Trophoblast cell (in vitro differentiated cells and primary cell): ENCODE measurements around the gene PYGL.

Experiments used
- DNase-seq, 2 donors: peaks; one replicate each; pipeline ENCODE4 v3.0.0-alpha.2; 2016
- H2AFZ ChIP-seq: 2 replicates; pipeline ENCODE4 v1.6.1; 2013; ENCODE audit warnings: low read length, moderate library complexity, mild to moderate bottlenecking; ENCODE audit not compliant: insufficient read depth, poor library complexity
- H2AK5ac ChIP-seq: 2 replicates; pipeline ENCODE4 v1.6.1; 2013; ENCODE audit warnings: mild to moderate bottlenecking, low read length
- H2BK120ac ChIP-seq: 2 replicates; pipeline ENCODE4 v1.6.1; 2013; ENCODE audit warnings: low read length, mild to moderate bottlenecking, moderate library complexity; ENCODE audit not compliant: insufficient read depth, poor library complexity
- H2BK12ac ChIP-seq: 2 replicates; pipeline ENCODE4 v1.6.1; 2013; ENCODE audit warnings: mild to moderate bottlenecking, low read length, moderate library complexity
- H2BK5ac ChIP-seq: 2 replicates; pipeline ENCODE4 v1.6.1; 2013; ENCODE audit warnings: low read length, low read depth, moderate library complexity, mild to moderate bottlenecking; ENCODE audit not compliant: poor library complexity
- H3K14ac ChIP-seq: 2 replicates; pipeline ENCODE4 v1.6.1; 2013; ENCODE audit warnings: mild to moderate bottlenecking, low read length
- H3K18ac ChIP-seq: 2 replicates; pipeline ENCODE4 v1.6.1; 2013; ENCODE audit warnings: mild to moderate bottlenecking, low read length
- H3K23ac ChIP-seq: 2 replicates; pipeline ENCODE4 v1.6.1; 2013; ENCODE audit warnings: low read length
- H3K27ac ChIP-seq: 2 replicates; pipeline ENCODE4 v1.5.1; 2013; ENCODE audit warnings: low read depth, mild to moderate bottlenecking, inconsistent platforms, low read length, moderate library complexity
- H3K27me3 ChIP-seq: 2 replicates; pipeline ENCODE4 v1.6.1; 2013; ENCODE audit warnings: inconsistent platforms, mild to moderate bottlenecking, low read length, moderate library complexity; ENCODE audit not compliant: insufficient read depth
- H3K36me3 ChIP-seq, 2 experiments: 1 replicate in 1 of 2; 2 replicates in 1 of 2; pipeline ENCODE4 v1.6.1; 2013; ENCODE audit warnings: low read length in 2 of 2, mild to moderate bottlenecking in 2 of 2, moderate library complexity in 1 of 2; ENCODE audit not compliant: insufficient read depth in 2 of 2, control insufficient read depth in 1 of 2
- H3K4ac ChIP-seq: 2 replicates; pipeline ENCODE4 v1.6.1; 2013; ENCODE audit warnings: low read depth, mild to moderate bottlenecking, low read length, moderate library complexity
- H3K4me1 ChIP-seq, 2 experiments: 1 replicate in 1 of 2; 2 replicates in 1 of 2; pipeline ENCODE4 v1.6.1; 2013; ENCODE audit warnings: low read length in 2 of 2, mild to moderate bottlenecking in 2 of 2, moderate library complexity in 1 of 2; ENCODE audit not compliant: insufficient read depth in 2 of 2, control insufficient read depth in 1 of 2
- H3K4me2 ChIP-seq: 2 replicates; pipeline ENCODE4 v1.6.1; 2013; ENCODE audit warnings: inconsistent platforms, mild to moderate bottlenecking, low read length, moderate library complexity
- H3K4me3 ChIP-seq: 2 replicates; pipeline ENCODE4 v1.5.1; 2013; ENCODE audit warnings: mild to moderate bottlenecking, low read depth, low read length, inconsistent platforms
- H3K79me1 ChIP-seq: one replicate; pipeline ENCODE4 v1.6.1; 2013; ENCODE audit warnings: low read length
- H3K79me2 ChIP-seq: 2 replicates; pipeline ENCODE4 v1.6.1; 2013; ENCODE audit warnings: low read length, mild to moderate bottlenecking; ENCODE audit not compliant: control insufficient read depth, insufficient read depth, poor library complexity
- H3K9ac ChIP-seq: 2 replicates; pipeline ENCODE4 v1.6.1; 2013; ENCODE audit warnings: mild to moderate bottlenecking, low read length
- H3K9me3 ChIP-seq: 2 replicates; pipeline ENCODE4 v1.6.1; 2013; ENCODE audit warnings: low read depth, mild to moderate bottlenecking, control low read depth, inconsistent platforms, low read length; ENCODE audit not compliant: insufficient read depth
- H4K12ac ChIP-seq: 2 replicates; pipeline ENCODE4 v1.6.1; 2013; ENCODE audit warnings: low read depth, mild to moderate bottlenecking, low read length, moderate library complexity
- H4K8ac ChIP-seq: 2 replicates; pipeline ENCODE4 v1.6.1; 2013; ENCODE audit warnings: low read depth, mild to moderate bottlenecking, low read length, moderate library complexity
- H4K91ac ChIP-seq: one replicate; pipeline ENCODE4 v1.6.1; 2013; ENCODE audit warnings: low read depth, mild to moderate bottlenecking, low read length, moderate library complexity
- WGBS: extraction: QIAGEN DNeasy Blood & Tissue Kit; methylation state at CpG from one replicate; pipeline ENCODE4 v1.1.7; 2013; ENCODE audit warnings: missing lambda C conversion rate; ENCODE audit not compliant: insufficient read length, insufficient coverage; ENCODE audit errors: extremely low coverage; 5-methylcytosine and 5-hydroxymethylcytosine counted together

Gene PYGL

GRCh38 chr14:50862036-50862570, 82.2 kb downstream of the PYGL start:
- no peak overlapping the region for H3K4ac ChIP-seq
- no peaks in the 10 kb centered on the region for H3K9me3 ChIP-seq
- no peaks in the 10 kb centered on the region for H3K79me1 ChIP-seq
- no peak overlapping the region for H2BK5ac ChIP-seq
- no peaks in the 10 kb centered on the region for H3K27me3 ChIP-seq
- H3K27ac ChIP-seq = no peak overlapping the region
- no peak overlapping the region for H3K4me3 ChIP-seq
- H4K91ac ChIP-seq = no peak overlapping the region
- H4K8ac ChIP-seq = no peak overlapping the region
- H3K4me2 ChIP-seq = no peak overlapping the region
- no peak overlapping the region for H3K23ac ChIP-seq
- no peaks in the 10 kb centered on the region for H3K79me2 ChIP-seq
- H3K36me3 ChIP-seq = no peaks in the 10 kb centered on the region
- peaks cover 7 to 9% of the 10 kb centered on the region in 2 experiments for H3K4me1 ChIP-seq
- no peak overlapping the region for H3K18ac ChIP-seq
- no peak overlapping the region for H3K9ac ChIP-seq
- H2BK12ac ChIP-seq = no peak overlapping the region
- WGBS = no CpG with 5 or more reads among the region's 4 CpGs
- H3K14ac ChIP-seq = no peak overlapping the region
- no peak for DNase-seq
- no peak overlapping the region for H4K12ac ChIP-seq
- H2BK120ac ChIP-seq = no peak overlapping the region
- H2AFZ ChIP-seq = no peak overlapping the region
- H2AK5ac ChIP-seq = no peak overlapping the region

- WGBS = no CpG with 5 or more reads among the region's 6 CpGs
- Histone ChIP-seq H3K4me3 (no peak overlapping the region), H2AFZ (no peak overlapping the region), H3K79me1 (no peaks in the 10 kb centered on the region), H2AK5ac (no peak overlapping the region), H3K18ac (no peak overlapping the region), H3K9ac (no peak overlapping the region), H3K9me3 (no peaks in the 10 kb centered on the region), H4K12ac (no peak overlapping the region), H3K4ac (no peak overlapping the region), H3K4me2 (no peak overlapping the region), H3K36me3 (no peaks in the 10 kb centered on the region), H4K8ac (no peak overlapping the region), H2BK120ac (no peak overlapping the region), H3K79me2 (no peaks in the 10 kb centered on the region), H2BK12ac (no peak overlapping the region), H3K27me3 (no peaks in the 10 kb centered on the region), H4K91ac (no peak overlapping the region), H3K4me1 (peaks cover 7 to 9% of the 10 kb centered on the region in 2 experiments), H3K27ac (no peak overlapping the region), H3K23ac (no peak overlapping the region), H3K14ac (no peak overlapping the region), H2BK5ac (no peak overlapping the region)
- peak; percentile 81 to 92 for DNase-seq
Observed at GRCh38 chr14:50860478-50861086, 83.7 kb downstream of the PYGL start.

GRCh38 chr14:50859296-50859624, 85.0 kb downstream of the PYGL start:
- H2AK5ac ChIP-seq = no peak overlapping the region
- H2BK12ac ChIP-seq = no peak overlapping the region
- no peak overlapping the region for H3K18ac ChIP-seq
- no peak overlapping the region for H3K4me3 ChIP-seq
- no peak overlapping the region for H3K4me2 ChIP-seq
- no peak overlapping the region for H3K14ac ChIP-seq
- no peak overlapping the region for H2BK120ac ChIP-seq
- WGBS = no CpG with 5 or more reads among the region's 1 CpG
- no peak overlapping the region for H3K4ac ChIP-seq
- H3K23ac ChIP-seq = no peak overlapping the region
- no peak overlapping the region for H4K12ac ChIP-seq
- H3K27ac ChIP-seq = no peak overlapping the region
- H4K8ac ChIP-seq = no peak overlapping the region
- no peaks in the 10 kb centered on the region for H3K79me1 ChIP-seq
- H3K9me3 ChIP-seq = no peaks in the 10 kb centered on the region
- no peaks in the 10 kb centered on the region for H3K79me2 ChIP-seq
- no peak overlapping the region for H2BK5ac ChIP-seq
- peaks cover 7 to 9% of the 10 kb centered on the region in 2 experiments for H3K4me1 ChIP-seq
- H3K9ac ChIP-seq = no peak overlapping the region
- H3K36me3 ChIP-seq = no peaks in the 10 kb centered on the region
- H4K91ac ChIP-seq = no peak overlapping the region
- H2AFZ ChIP-seq = no peak overlapping the region
- no peak for DNase-seq
- no peaks in the 10 kb centered on the region for H3K27me3 ChIP-seq

- Histone ChIP-seq H3K4me1 (peaks cover under 1 to 2% of the 10 kb centered on the region in 2 experiments), H3K23ac (no peak overlapping the region), H3K4me3 (no peak overlapping the region), H3K4me2 (no peak overlapping the region), H2AFZ (no peak overlapping the region), H3K14ac (no peak overlapping the region), H4K91ac (no peak overlapping the region), H3K27me3 (no peaks in the 10 kb centered on the region), H3K79me2 (no peaks in the 10 kb centered on the region), H4K12ac (no peak overlapping the region), H3K9me3 (no peaks in the 10 kb centered on the region), H2BK12ac (no peak overlapping the region), H3K79me1 (no peaks in the 10 kb centered on the region), H2AK5ac (no peak overlapping the region), H3K4ac (no peak overlapping the region), H2BK120ac (no peak overlapping the region), H3K36me3 (no peaks in the 10 kb centered on the region), H3K27ac (no peak overlapping the region), H3K9ac (no peak overlapping the region), H2BK5ac (no peak overlapping the region), H4K8ac (no peak overlapping the region), H3K18ac (no peak overlapping the region)
- no CpG with 5 or more reads among the region's 5 CpGs for WGBS
- no peak for DNase-seq
Observed at GRCh38 chr14:50856660-50857059, 87.6 kb downstream of the PYGL start.
